GM21717 (cell line): ENCODE measurements around the gene SH3PXD2A.
"Not testable (repeated sequence)": the region's sequence is repeated elsewhere in the genome, so short reads cannot be mapped to it uniquely, and the experiment has no call there.

ENCODE experiments used
- ATAC-seq: cut with Tn5 transposase; IDR thresholded peaks from one replicate; pipeline ENCODE4 v1.9.1; 2021; ENCODE audit warnings: mild to moderate bottlenecking, moderate library complexity; ENCODE audit not compliant: unreplicated experiment

Gene SH3PXD2A

GRCh38 chr10:103613616-103614015, 241.8 kb downstream of the SH3PXD2A start:
- ATAC-seq, result no peak

DNA sequence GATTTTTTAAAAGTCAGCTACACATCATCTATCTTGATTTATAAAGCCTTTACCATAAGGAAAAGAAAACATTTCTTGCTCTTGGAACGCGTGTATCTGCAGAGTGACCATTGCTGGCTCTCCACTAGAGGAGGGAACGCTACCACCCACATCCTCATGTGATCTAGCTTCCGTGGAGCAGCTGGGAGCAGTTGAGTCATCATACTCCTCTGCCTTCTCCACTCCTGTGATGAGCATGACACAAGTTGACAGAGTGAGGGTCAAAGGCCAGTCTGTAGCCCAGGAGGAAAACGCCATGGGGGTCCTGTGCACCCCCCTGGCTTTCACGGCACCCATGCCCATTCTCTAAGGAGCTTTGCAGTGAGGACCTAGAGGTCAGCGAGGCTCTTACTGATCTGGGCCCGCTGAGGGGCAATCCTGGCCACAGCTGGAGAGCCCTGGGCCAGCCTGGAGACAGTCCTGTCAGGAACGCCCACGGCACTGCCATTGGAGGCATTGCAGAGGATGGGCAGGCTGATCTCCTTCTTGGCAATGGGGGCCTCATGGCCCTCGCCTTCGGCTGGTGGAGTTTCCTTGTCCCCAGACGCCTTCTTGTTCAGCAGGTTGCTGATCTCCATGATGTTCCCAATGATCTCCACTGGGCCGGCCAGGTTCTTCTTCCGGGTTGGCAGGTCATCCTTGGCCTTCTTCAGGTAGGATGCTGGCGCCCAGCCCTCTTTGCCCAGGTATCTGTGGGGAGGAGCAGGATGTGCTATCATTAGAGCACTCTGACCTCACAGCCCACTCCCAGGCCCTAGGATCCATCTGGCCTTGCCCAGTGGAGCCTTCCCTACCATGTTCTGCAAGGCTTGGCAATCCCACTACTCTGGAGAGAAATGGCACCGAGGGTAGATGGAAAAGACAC, 242.7 kb downstream of the SH3PXD2A start:
- ATAC-seq, result no peak

GRCh38 chr10:103610921-103611511, 244.4 kb downstream of the SH3PXD2A start:
- ATAC-seq, result no peak

DNA sequence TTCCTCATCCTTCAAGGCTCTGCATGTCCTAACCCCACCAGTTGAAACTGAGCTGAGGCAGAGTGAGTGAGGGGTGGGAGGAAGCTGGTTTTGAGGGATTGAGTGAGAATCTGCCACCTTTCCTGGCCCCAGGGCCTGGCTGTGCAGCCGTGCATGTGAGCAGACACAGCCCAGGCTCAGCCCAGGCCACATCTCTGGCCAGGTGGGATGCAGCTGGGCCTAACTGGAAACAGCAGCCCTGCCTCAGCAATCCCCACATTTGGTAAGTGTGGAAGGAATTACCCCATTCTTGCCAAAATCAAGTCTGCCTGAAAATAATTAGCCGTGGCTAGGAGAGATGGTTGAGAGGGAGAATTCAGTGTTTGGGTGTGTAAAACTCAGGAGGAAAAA, 245.3 kb downstream of the SH3PXD2A start:
- ATAC-seq, result no peak

DNA sequence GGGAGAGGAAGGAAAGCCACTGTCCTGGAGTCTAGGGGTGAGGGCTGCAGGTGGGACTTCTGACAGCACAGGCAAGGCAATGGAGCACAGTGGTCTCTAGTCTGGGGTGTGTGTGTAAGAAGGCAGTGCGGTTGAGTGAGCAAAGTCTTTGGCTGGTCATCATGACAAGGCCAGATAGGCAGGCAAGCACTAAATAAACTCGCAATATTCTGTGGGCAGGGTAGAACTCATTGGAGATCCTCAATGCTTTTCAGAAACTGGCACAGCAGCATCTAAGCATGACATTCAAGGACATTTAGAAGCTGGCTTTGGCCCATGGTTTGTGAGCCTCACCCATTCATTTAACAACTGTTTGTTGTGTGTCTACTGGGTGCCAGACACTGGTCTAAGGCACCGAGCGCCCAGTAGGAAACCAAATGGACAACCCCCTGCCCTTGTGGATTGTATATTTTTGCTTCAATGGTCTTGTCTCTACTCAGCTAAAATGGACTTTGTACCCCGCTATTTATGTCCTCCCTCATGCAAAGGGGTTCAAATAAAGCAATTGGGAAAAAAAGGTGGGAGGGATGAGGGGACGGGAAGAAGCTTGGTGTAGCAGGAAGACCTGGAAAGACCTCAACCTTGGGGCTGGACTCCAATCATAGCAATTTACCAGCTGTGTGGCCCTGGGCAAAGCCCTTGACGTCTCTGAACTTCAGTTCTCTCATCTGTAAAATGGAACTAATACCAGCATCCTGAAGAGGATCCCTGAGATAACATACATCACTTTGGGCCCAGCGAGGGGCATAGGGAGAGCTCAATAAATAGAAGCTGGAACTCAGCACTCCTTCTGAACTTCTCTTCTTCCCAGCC, 245.9 kb downstream of the SH3PXD2A start:
- no peak for ATAC-seq

DNA sequence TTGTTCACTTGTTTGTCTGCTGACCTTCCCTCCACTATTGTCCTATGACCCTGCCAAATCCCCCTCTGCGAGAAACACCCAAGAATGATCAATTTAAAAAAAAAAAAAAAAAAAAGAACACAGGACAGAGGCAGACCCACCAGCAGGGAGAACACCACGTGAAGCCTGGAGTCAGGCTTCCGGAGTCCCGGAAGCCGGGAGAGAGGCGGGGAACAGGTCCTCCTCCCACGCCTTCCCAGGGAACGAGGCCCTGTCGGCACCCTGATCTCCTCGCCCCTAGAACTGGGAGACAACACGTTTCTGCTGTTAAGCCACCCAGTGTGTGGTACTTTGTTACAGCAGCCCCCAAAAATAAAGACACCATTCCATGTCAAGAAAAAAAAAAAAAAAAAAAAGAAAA, 247.3 kb downstream of the SH3PXD2A start:
- not testable (repeated sequence) for ATAC-seq

- not testable (repeated sequence) for ATAC-seq
Measured at GRCh38 chr10:103607051-103607450, 248.3 kb downstream of the SH3PXD2A start.

GRCh38 chr10:103606097-103606438, 249.3 kb downstream of the SH3PXD2A start:
- ATAC-seq, result not testable (repeated sequence)

- ATAC-seq, result no peak
Measured at GRCh38 chr10:103605359-103606096, 249.8 kb downstream of the SH3PXD2A start.

DNA sequence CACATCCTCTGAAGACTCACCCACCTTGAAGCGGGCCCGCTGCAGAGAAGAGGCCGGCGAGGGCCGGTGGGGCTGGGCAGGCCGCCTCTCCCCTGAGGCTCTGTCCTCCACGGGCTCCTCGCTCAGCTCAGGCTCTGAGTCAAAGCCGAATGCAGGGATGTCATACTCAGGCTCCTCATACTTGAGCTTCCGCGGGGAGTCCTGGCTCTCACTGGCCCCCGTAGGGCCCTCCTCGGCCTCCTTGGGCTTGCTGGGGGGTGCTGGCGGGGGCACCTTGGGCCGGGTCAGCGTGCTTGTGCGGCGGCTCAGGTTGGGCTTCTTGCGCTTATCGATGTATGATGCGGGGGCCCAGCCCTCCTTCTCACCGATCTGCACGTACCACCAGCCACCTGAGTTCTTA, 252.0 kb downstream of the SH3PXD2A start:
- no peak for ATAC-seq

DNA sequence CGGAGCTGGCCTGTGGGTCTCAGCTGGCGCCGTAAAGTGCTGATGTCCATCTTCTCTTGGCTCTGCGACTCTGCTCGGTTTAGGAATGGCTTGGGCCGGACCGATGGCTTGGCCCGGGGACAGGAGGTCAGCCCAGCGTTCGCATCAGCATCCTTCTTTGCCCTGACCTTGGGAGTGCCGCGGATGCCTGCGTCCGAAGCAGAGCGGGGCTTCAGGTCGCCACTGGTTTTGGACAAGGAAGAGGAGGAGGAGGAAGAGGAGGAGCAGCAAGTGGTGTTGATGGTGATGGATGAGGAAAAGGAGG, 252.6 kb downstream of the SH3PXD2A start:
- no peak for ATAC-seq

DNA sequence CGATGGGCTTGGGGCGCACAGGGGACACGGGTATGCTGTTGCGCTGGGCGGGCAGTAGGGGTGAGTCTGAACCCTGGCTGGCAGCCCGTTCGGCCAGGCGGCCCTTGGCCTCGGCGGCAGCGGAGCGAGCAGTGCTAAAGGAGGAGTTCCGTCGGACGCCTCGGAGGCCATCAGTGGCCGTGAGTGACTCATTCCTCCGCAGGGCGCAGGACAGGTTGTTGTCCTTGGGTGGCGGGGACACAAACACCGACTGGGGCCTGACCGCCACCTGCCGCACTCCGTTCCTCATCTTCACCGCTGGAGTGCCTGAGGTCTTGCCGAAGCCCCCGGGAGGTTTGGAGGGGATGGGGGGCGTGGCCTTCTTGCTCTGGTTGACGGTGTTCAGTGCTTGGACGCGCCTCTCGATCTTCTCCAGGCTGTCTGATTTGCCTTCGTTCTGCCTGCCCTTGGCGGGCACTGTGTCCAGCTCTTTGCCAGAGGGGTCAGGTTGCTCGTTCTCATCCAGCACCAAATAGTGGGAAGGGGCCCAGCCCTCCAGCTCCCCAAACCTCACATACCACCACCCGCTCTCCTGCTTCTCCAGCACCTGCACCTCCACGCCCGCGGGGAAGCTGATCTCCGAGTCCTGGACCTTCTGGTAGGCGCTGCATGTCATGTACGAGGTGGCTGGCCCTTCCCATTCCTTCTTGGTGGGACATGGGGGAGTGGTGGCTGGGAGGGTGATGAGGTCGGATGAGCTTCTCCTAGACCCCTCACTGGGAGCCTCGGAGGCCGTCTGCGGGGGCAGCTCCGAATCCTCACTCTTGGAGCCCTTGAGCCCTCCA, 253.1 kb downstream of the SH3PXD2A start:
- no peak for ATAC-seq

DNA sequence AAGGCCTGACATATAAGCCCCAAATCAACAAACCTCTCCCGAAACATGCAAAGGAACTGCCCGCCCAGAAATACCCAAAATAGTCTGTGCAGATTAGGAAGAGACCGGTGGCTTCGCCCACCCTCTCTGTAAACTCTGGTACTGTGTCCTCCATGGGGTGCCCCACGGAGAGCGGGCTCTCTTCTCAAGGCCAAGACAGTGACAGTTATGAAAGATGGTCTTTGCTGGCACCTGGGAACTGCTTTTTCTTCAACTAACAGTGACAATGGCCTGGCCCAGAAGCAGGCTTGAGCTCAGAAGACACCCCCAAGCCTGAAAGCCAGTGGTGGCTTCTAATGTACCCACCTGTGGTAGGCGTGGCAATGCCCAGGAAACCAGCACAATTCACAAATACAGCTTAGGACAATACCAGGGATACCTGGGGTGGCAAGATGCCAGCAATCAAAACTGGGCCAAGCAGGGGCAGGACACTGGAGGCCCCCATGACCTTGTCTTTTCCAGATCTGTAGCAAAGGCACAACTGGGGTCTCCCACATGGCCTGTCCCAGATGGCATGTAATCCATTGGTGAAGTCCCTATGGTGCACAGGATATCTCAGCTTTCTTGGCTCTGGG, 254.3 kb downstream of the SH3PXD2A start:
- ATAC-seq, result no peak

DNA sequence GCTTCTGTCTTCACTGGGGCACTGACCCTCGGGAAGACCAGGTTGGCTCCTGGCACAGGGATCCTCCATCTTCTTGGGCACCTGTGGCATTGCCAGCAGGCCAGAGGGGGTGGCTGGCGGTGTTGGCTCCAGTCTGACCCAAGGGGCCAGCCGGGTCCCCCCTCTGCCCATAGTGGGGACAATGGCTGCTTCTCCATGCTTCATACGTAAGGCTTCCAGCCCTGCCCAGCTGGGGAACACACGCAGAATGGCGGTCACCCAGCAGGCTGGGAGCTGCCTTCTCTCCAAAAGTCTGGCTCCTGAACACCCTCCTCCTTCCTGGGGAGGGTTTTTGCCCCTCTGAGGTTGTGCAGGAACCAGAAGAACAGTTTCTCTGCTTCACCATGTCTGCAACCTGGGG, 255.1 kb downstream of the SH3PXD2A start:
- no peak for ATAC-seq

GRCh38 chr10:103599907-103600306, 255.5 kb downstream of the SH3PXD2A start:
- ATAC-seq, result no peak

- no peak for ATAC-seq
Measured at GRCh38 chr10:103599211-103599610, 256.2 kb downstream of the SH3PXD2A start.

GRCh38 chr10:103598654-103599115, 256.7 kb downstream of the SH3PXD2A start:
- ATAC-seq, result no peak

DNA sequence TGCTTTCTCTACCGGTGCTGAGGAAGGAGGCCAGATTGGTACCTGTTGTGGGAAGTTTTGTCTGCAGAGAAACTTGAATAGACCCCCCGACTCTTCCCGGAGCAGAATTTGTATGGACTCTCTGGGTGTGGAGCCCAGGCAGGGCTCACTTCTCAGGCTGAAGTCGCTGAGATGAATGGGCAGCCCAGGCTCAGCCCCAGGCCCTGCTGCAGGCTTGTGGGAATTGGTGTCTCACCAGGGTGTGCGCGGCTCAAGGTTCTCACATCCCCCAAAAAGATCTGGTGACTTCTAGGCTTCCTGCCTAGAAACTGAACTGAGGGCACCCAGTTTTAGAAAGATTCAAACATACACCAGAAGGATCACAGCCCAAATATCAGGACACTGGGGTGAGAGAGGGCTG, 258.4 kb downstream of the SH3PXD2A start:
- ATAC-seq, result no peak

DNA sequence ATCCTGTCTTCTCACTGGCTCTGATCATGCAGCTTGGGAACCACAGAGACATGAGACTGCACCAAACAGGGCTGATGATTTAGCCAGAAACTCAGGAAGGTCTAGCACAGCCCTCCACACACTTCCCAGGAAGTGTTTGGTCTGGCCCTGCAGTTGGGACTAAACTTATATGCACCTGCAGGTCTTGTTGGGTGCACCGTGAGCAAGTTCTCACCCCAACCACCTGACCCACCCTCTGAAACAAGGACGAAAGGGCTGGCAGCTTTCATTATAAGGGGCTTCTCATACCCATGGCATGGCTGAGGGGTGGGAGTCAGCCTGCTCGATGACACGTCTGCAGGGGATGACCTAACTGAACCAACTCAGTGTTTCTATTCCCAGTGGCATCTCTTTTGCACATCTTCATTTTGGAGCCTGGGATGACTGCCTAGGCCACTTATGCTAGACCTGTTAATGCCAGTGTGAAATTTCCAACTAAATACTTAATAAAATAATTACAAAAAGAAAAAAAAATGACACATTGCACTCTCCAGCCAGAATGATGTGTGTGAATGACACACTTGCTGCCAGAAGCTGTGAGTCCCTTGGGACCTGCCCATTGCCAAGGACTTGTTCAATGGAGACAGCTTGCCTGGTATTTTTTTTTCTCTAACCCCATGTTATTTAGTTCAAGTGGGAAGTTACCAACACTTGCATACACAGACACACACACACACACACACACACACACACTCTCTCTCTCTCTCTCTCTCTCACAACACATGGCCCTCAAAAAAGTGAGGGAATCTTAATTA, 259.2 kb downstream of the SH3PXD2A start:
- no peak for ATAC-seq
